SK-N-SH (cell line): ENCODE measurements around the gene CALR3. TPM values are rescaled to one million over a fixed set of nuclear protein-coding genes. Genes with fewer than 3 reads are reported as not detected.

Experiments used
- CTCF ChIA-PET: fragments of 300-600, 350-600 bp; formaldehyde crosslinking; extraction: SDS; loops from one replicate; lab custom pipeline; 2021; lab: Yijun Ruan, JAX
- POLR2A ChIA-PET: fragments of 350-600 bp; sonication (Branson Sonifier 250); formaldehyde crosslinking; extraction: SDS; loops from one replicate; lab custom pipeline; 2020; ENCODE audit warnings: antibody characterized with exemption, inconsistent platforms; lab: Yijun Ruan, JAX
- DNase-seq: peaks from one replicate; pipeline ENCODE4 v3.0.0; 2012
- H2AFZ ChIP-seq: fragments of 200-600 bp; sonication (generic); 2 replicates; pipeline ENCODE4 v1.8.1; 2016; ENCODE audit warnings: antibody characterized with exemption, mild to moderate bottlenecking, low read depth
- H3F3A ChIP-seq: fragments of 200-600 bp; sonication (generic); replicated peaks from 2 replicates; pipeline ENCODE3; 2016; ENCODE audit warnings: antibody characterized with exemption, mild to moderate bottlenecking; ENCODE audit not compliant: insufficient read depth
- H3K27ac ChIP-seq, 2 experiments: fragments of 200-500 bp in 1 of 2; fragments of 200-600 bp in 1 of 2; sonication (Bioruptor generic) in 1 of 2; sonication (generic), shearing (Covaris generic) in 1 of 2; 2 replicates each; pipeline versions ENCODE4 v1.5.1 to v1.6.1; 2014 to 2016; ENCODE audit warnings: low read depth in 2 of 2, inconsistent platforms in 1 of 2, low read length in 1 of 2, mild to moderate bottlenecking in 1 of 2, mixed read lengths in 1 of 2
- H3K27me3 ChIP-seq: fragments of 200-600 bp; sonication (generic), shearing (Covaris generic); 2 replicates; pipeline ENCODE4 v1.6.1; 2016; ENCODE audit warnings: mixed run types; ENCODE audit not compliant: insufficient read depth
- H3K36me3 ChIP-seq, 2 experiments: fragments of 200-500 bp in 1 of 2; fragments of 200-600 bp in 1 of 2; sonication (Bioruptor generic) in 1 of 2; sonication (generic) in 1 of 2; replicated peaks in 1 of 2; 2 replicates each; pipeline versions ENCODE3 to v1.5.1; 2014 to 2016; ENCODE audit warnings: low read length in 1 of 2, mild to moderate bottlenecking in 1 of 2; ENCODE audit not compliant: insufficient read depth in 2 of 2, control insufficient read depth in 1 of 2
- H3K4me1 ChIP-seq, 2 experiments: fragments of 200-500 bp in 1 of 2; fragments of 200-600 bp in 1 of 2; sonication (Bioruptor generic) in 1 of 2; sonication (generic), shearing (Covaris generic) in 1 of 2; 2 replicates each; pipeline versions ENCODE4 v1.5.1 to v1.6.1; 2014 to 2016; ENCODE audit warnings: low read depth in 1 of 2, low read length in 1 of 2, mixed run types in 1 of 2; ENCODE audit not compliant: insufficient read depth in 2 of 2, control insufficient read depth in 1 of 2
- H3K4me2 ChIP-seq: fragments of 200-600 bp; sonication (generic), shearing (Covaris generic); 2 replicates; pipeline ENCODE4 v1.6.1; 2017; ENCODE audit warnings: mixed run types
- H3K4me3 ChIP-seq, 2 experiments: fragments of 200-500 bp in 1 of 2; fragments of 200-600 bp in 1 of 2; sonication (Bioruptor generic) in 1 of 2; sonication (generic), shearing (Covaris generic) in 1 of 2; 2 replicates each; pipeline versions ENCODE4 v1.5.1 to v1.8.1; 2014 to 2016; ENCODE audit warnings: low read depth in 2 of 2, inconsistent platforms in 1 of 2, low read length in 1 of 2, mild to moderate bottlenecking in 1 of 2, mixed read lengths in 1 of 2, moderate library complexity in 1 of 2
- H3K79me2 ChIP-seq: fragments of 200-600 bp; sonication (generic); 2 replicates; pipeline ENCODE4 v1.8.1; 2017; ENCODE audit warnings: mild to moderate bottlenecking; ENCODE audit not compliant: insufficient read depth
- H3K9ac ChIP-seq: fragments of 200-600 bp; sonication (generic); 2 replicates; pipeline ENCODE4 v1.6.1; 2017; ENCODE audit warnings: mixed run types
- H3K9me2 ChIP-seq: fragments of 200-600 bp; sonication (generic); 2 replicates; pipeline ENCODE4 v1.6.1; 2017; ENCODE audit warnings: mixed run types
- H3K9me3 ChIP-seq: fragments of 200-600 bp; sonication (generic); 2 replicates; pipeline ENCODE4 v1.6.1; 2017; ENCODE audit warnings: mixed run types, mild to moderate bottlenecking, moderate library complexity
- H4K20me1 ChIP-seq: fragments of 200-600 bp; sonication (generic); 2 replicates; pipeline ENCODE4 v1.6.1; 2017; ENCODE audit warnings: mild to moderate bottlenecking, mixed run types; ENCODE audit not compliant: insufficient read depth
- EP300 ChIP-seq, 2 experiments: IDR thresholded peaks; 2 replicates each; pipeline versions ENCODE4 v1.4.0 to v1.6.1; 2012; ENCODE audit warnings: borderline replicate concordance in 1 of 2, low read depth in 1 of 2, low read length in 1 of 2
- FOSL2 ChIP-seq: IDR thresholded peaks from 2 replicates; pipeline ENCODE4 v1.4.0; 2012; ENCODE audit warnings: low read depth, mild to moderate bottlenecking, moderate library complexity, borderline replicate concordance
- GABPA ChIP-seq: IDR thresholded peaks from 2 replicates; pipeline ENCODE4 v1.4.0; 2012; ENCODE audit warnings: low read depth, mild to moderate bottlenecking
- IRF3 ChIP-seq: fragments of 150-350 bp; IDR thresholded peaks from 2 replicates; pipeline ENCODE4 v1.6.1; 2016; ENCODE audit warnings: mild to moderate bottlenecking, low read depth, low read length
- MXI1 ChIP-seq: IDR thresholded peaks from 2 replicates; pipeline ENCODE4 v1.6.1; 2012; ENCODE audit warnings: mild to moderate bottlenecking, low read depth, low read length, improper control_type of control experiment
- NFIC ChIP-seq: IDR thresholded peaks from 2 replicates; pipeline ENCODE4 v1.4.0; 2012; ENCODE audit warnings: borderline replicate concordance
- NRF1 ChIP-seq: IDR thresholded peaks from 2 replicates; pipeline ENCODE4 v1.6.1; 2012; ENCODE audit warnings: low read depth, mild to moderate bottlenecking, low read length
- PBX3 ChIP-seq: IDR thresholded peaks from 2 replicates; pipeline ENCODE4; 2012
- POLR2AphosphoS5 ChIP-seq: IDR thresholded peaks from 2 replicates; pipeline ENCODE4 v1.6.1; 2012; ENCODE audit warnings: low read depth, low read length
- RXRA ChIP-seq: IDR thresholded peaks from 2 replicates; pipeline ENCODE4 v1.4.0; 2012; ENCODE audit warnings: low read depth, mild to moderate bottlenecking, borderline replicate concordance
- SIN3A ChIP-seq: IDR thresholded peaks from 2 replicates; pipeline ENCODE4 v1.6.1; 2012; ENCODE audit warnings: low read depth, mild to moderate bottlenecking, low read length, moderate library complexity, borderline replicate concordance
- TAF1 ChIP-seq: IDR thresholded peaks from 2 replicates; pipeline ENCODE4 v1.6.1; 2012; ENCODE audit warnings: low read depth, mild to moderate bottlenecking, low read length, moderate library complexity, borderline replicate concordance
- TCF12 ChIP-seq: IDR thresholded peaks from 2 replicates; pipeline ENCODE4 v1.4.0; 2012
- USF1 ChIP-seq: IDR thresholded peaks from 2 replicates; pipeline ENCODE4 v1.4.0; 2012; ENCODE audit warnings: low read depth, borderline replicate concordance
- USF2 ChIP-seq: fragments of 150-350 bp; IDR thresholded peaks from 2 replicates; pipeline ENCODE4 v1.6.1; 2017; ENCODE audit warnings: antibody characterized with exemption, low read length, low read depth, borderline replicate concordance
- YY1 ChIP-seq: IDR thresholded peaks from 2 replicates; pipeline ENCODE4 v1.4.0; 2012; ENCODE audit warnings: low read depth, mild to moderate bottlenecking
- WGBS: methylation state at CpG from one replicate; pipeline ENCODE4 v1.1.6; 2017; ENCODE audit warnings: low lambda C conversion rate; 5-methylcytosine and 5-hydroxymethylcytosine counted together
- polyA plus RNA-seq, 3 experiments: library from polyadenylated mRNA; depleted of rRNA; stranded (reverse); fragments of >200 nt; gene quantifications; 2 replicates each; pipeline ENCODE4 v1.2.3, GENCODE V29; 2012

CALR3 gene
- polyA plus RNA-seq, 1 of the 3 experiments (the other 2 are of a cell fraction): not detected

GRCh38 chr19:16530540-16531379 is 34.8 kb upstream of the CALR3 start:
- no peak for DNase-seq
- Histone ChIP-seq H4K20me1 (peaks cover 14% of the 10 kb centered on the region), H3K9me3 (no peaks in the 10 kb centered on the region), H3K9ac (no peak overlapping the region), H2AFZ (no peak overlapping the region), H3K4me1 (no peaks in the 10 kb centered on the region), H3K36me3 (peaks cover 28 to 80% of the 10 kb centered on the region in 2 experiments), H3K4me3 (no peak overlapping the region), H3K79me2 (peaks cover 31% of the 10 kb centered on the region), H3K4me2 (no peak overlapping the region), H3K27ac (no peak overlapping the region), H3K27me3 (no peaks in the 10 kb centered on the region), H3K9me2 (no peaks in the 10 kb centered on the region), H3F3A (no peaks in the 10 kb centered on the region)
- CTCF ChIA-PET: no interaction called here
- 87% methylated on average over 18 of the region's 43 CpGs for WGBS
- POLR2A ChIA-PET: no interaction called here
- no peak for TF ChIP-seq MXI1
- no peak for TF ChIP-seq GABPA
- TF ChIP-seq PBX3: no peak
- no peak for TF ChIP-seq TAF1
- TF ChIP-seq USF1: no peak

- no peak overlapping the region for H3K9ac ChIP-seq
- ChIA-PET POLR2A (no interaction called here), CTCF (no interaction called here)
- TF ChIP-seq EP300 (IDR thresholded peaks at IDR 0.05; ENCODE audit: borderline replicate concordance in 1 of 2, low read depth in 1 of 2, low read length in 1 of 2) (no peak), TCF12 (no peak), USF2 (no peak), SIN3A (no peak), PBX3 (no peak), NRF1 (no peak), POLR2AphosphoS5 (no peak), NFIC (no peak), RXRA (no peak), YY1 (no peak), IRF3 (no peak), FOSL2 (no peak), USF1 (no peak)
These were observed 33.6 kb upstream of the CALR3 start for GRCh38 chr19:16529466-16530144.

More at GRCh38 chr19:16529466-16530144, 33.6 kb upstream of the CALR3 start:
- no peaks in the 10 kb centered on the region for H3K9me2 ChIP-seq
- 0 out of 2 replicates have a peak, but pooled peaks cover 2% of the 10 kb centered on the region for H4K20me1 ChIP-seq
- no peak overlapping the region for H3K4me3 ChIP-seq
- no peaks in the 10 kb centered on the region for H3K27me3 ChIP-seq
- peaks cover 19% of the 10 kb centered on the region for H3K79me2 ChIP-seq
- H3F3A ChIP-seq: no peaks in the 10 kb centered on the region
- no peak overlapping the region for H2AFZ ChIP-seq
- DNase-seq: no peak
- H3K4me1 ChIP-seq: no peaks in the 10 kb centered on the region
- no peak overlapping the region for H3K4me2 ChIP-seq
- peaks cover 22 to 83% of the 10 kb centered on the region in 2 experiments for H3K36me3 ChIP-seq
- no peak overlapping the region for H3K27ac ChIP-seq
- 94% methylated on average over 17 of the region's 25 CpGs for WGBS
- no peaks in the 10 kb centered on the region for H3K9me3 ChIP-seq
